ENCODE data around the gene PRCD.

The PRCD gene

GRCh38 chr17:76542566-76542971, 2.7 kb downstream of the PRCD start:
- FAIRE-seq: no peak

- FAIRE-seq: no peak
These were observed 3.1 kb downstream of the PRCD start for GRCh38 chr17:76542984-76543383.

- no peak for FAIRE-seq
These were observed 3.6 kb downstream of the PRCD start for GRCh38 chr17:76543482-76543825.

GRCh38 chr17:76543826-76544545, 4.1 kb downstream of the PRCD start:
- no peak for FAIRE-seq

- FAIRE-seq: no peak
These were observed 4.9 kb downstream of the PRCD start for GRCh38 chr17:76544546-76545365.

GRCh38 chr17:76545918-76546555, 6.2 kb downstream of the PRCD start:
- no peak for FAIRE-seq

GRCh38 chr17:76546556-76547182, 6.8 kb downstream of the PRCD start:
- no peak for FAIRE-seq

GRCh38 chr17:76547183-76547641, 7.4 kb downstream of the PRCD start:
- FAIRE-seq: no peak

- no peak for FAIRE-seq
These were observed 7.9 kb downstream of the PRCD start for GRCh38 chr17:76547642-76548202.

- FAIRE-seq: no peak
These were observed 8.8 kb downstream of the PRCD start for GRCh38 chr17:76548378-76549214.

- FAIRE-seq: no peak
These were observed 9.3 kb downstream of the PRCD start for GRCh38 chr17:76549215-76549518.

GRCh38 chr17:76549539-76549938, 9.7 kb downstream of the PRCD start:
- FAIRE-seq: no peak

- FAIRE-seq: no peak
These were observed 11.1 kb downstream of the PRCD start for GRCh38 chr17:76550712-76551615.

- no peak for FAIRE-seq
These were observed 11.8 kb downstream of the PRCD start for GRCh38 chr17:76551685-76552084.

GRCh38 chr17:76553178-76553908, 13.5 kb downstream of the PRCD start:
- no peak for FAIRE-seq

- FAIRE-seq: no peak
These were observed 14.3 kb downstream of the PRCD start for GRCh38 chr17:76554131-76554530.

GRCh38 chr17:76556765-76557367, 17.0 kb downstream of the PRCD start:
- FAIRE-seq: no peak

- FAIRE-seq: no peak
These were observed 17.7 kb downstream of the PRCD start for GRCh38 chr17:76557368-76558197.
